Measurements from ENCODE around the gene DNM2. TPM values are rescaled to one million over a fixed set of nuclear protein-coding genes. Genes with fewer than 3 reads are reported as not detected.

Gene DNM2
- total RNA-seq, 4 donors from 2014 or later = 469 to 1,152 (median 585) TPM

GRCh38 chr19:10763828-10764339 is 46.0 kb downstream of the DNM2 start:
- no peak for DNase-seq
- Histone ChIP-seq H3K9me3 (no peaks in the 10 kb centered on the region), H3K4me3 (no peak overlapping the region), H3K36me3 (peaks cover 0 to 7% (median 0%) of the 10 kb centered on the region in 4 donors), H3K27me3 (no peaks in the 10 kb centered on the region), H3K27ac (peak overlapping the region; percentile 83 to 93 (median 87)), H3K4me1 (peaks cover 62 to 97% (median 88%) of the 10 kb centered on the region in 4 donors)
- in situ Hi-C loops (cut with MboI; ENCODE audit: low pct_ligation_motif_present in 1 of 4, low pct_unique_long_range_greater_than_20kb in 1 of 4, low sequenced_read_pairs in 3 of 4) = loop anchor here in 1 of 4 donors (10.0 kb wide), 1 partner anchor 49 kb away; the partner anchor contains the start of gene DNM2
- 55% methylated on average over 11 of the region's 11 CpGs; no CpG with 5 or more reads in 1 of the 2 donors for WGBS, 2 donors (ENCODE audit: low coverage in 1 of 2)
- TF ChIP-seq POLR2A (IDR thresholded peaks at IDR 0.05) (no peak), CTCF (IDR thresholded peaks at IDR 0.05) (no peak), EP300 (IDR thresholded peaks at IDR 0.05; ENCODE audit: low read depth) (no peak), POLR2AphosphoS5 (IDR thresholded peaks at IDR 0.05) (no peak)
- intact Hi-C loops (cut with DNase I; ENCODE audit: low total_unique reads) = no loop called here

- H3K9me3 ChIP-seq = no peaks in the 10 kb centered on the region
- H3K27ac ChIP-seq = peak overlapping the region; percentile 83 to 93 (median 87)
- in situ Hi-C loops (cut with MboI; ENCODE audit: low pct_ligation_motif_present in 1 of 4, low pct_unique_long_range_greater_than_20kb in 1 of 4, low sequenced_read_pairs in 3 of 4) = loop anchor here in 1 of 4 donors (10.0 kb wide), 1 partner anchor 50 kb away; the partner anchor contains the start of gene DNM2
- no peaks in the 10 kb centered on the region for H3K27me3 ChIP-seq
- peaks cover 0 to 7% (median 0%) of the 10 kb centered on the region in 4 donors for H3K36me3 ChIP-seq
- H3K4me3 ChIP-seq = no peak overlapping the region
- TF ChIP-seq POLR2A (IDR thresholded peaks at IDR 0.05) (no peak), EP300 (IDR thresholded peaks at IDR 0.05; ENCODE audit: low read depth) (peak; percentile 85), POLR2AphosphoS5 (IDR thresholded peaks at IDR 0.05) (peak in 2 of 3 donors; percentile 70 to 72), CTCF (IDR thresholded peaks at IDR 0.05) (no peak)
- peak; percentile 89 for DNase-seq
- H3K4me1 ChIP-seq = peaks cover 66 to 97% (median 89%) of the 10 kb centered on the region in 4 donors
- 67% methylated on average over 9 of the region's 9 CpGs; no CpG with 5 or more reads in 1 of the 2 donors for WGBS, 2 donors (ENCODE audit: low coverage in 1 of 2)
- intact Hi-C loops (cut with DNase I; ENCODE audit: low total_unique reads) = no loop called here
Measured at GRCh38 chr19:10764340-10764894, 46.5 kb downstream of the DNM2 start.

DNA sequence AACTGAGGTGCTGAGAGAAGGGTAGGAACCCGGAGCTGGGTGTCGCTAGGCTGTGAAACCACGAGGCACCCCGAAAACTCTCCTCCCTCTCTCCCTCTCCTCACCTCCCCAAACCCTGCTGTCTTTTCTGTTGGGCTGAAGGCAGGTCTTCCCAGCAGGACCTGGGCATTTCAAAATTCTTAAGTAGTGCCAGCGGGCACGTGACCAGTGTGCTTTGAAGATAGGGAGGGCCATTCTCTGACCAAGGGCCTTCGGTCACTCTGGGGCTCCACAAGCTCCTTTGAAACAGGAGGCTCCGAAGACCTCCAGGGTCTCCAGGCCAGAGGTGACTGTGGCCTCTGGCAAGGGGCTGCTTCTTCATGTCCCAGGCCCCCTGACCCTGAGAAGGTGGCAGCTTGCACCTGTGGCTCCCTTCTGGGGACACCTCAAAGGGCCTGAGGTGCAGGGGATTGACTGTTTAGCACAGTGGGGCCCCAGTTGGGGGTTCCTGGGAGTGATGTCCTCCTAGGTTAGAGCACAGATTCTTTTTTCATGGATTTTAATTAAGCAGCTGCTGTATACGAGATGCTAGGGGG is 48.3 kb downstream of the DNM2 start:
- 78% methylated on average over 9 of the region's 9 CpGs; no CpG with 5 or more reads in 1 of the 2 donors for WGBS, 2 donors (ENCODE audit: low coverage in 1 of 2)
- in situ Hi-C loops (cut with MboI; ENCODE audit: low pct_ligation_motif_present in 1 of 4, low pct_unique_long_range_greater_than_20kb in 1 of 4, low sequenced_read_pairs in 3 of 4) (loop anchor here in 1 of 4 donors (10.0 kb wide), 1 partner anchor 51 kb away; the partner anchor contains the start of gene DNM2), intact Hi-C loops (cut with DNase I; ENCODE audit: low total_unique reads) (no loop called here)
- Histone ChIP-seq H3K27me3 (no peaks in the 10 kb centered on the region), H3K27ac (peak overlapping the region; percentile 83 to 93 (median 87)), H3K36me3 (peaks cover 0 to 7% (median 0%) of the 10 kb centered on the region in 4 donors), H3K4me1 (peaks cover 57 to 94% (median 86%) of the 10 kb centered on the region in 4 donors), H3K4me3 (no peak overlapping the region), H3K9me3 (no peaks in the 10 kb centered on the region)
- no peak for TF ChIP-seq POLR2AphosphoS5 (IDR thresholded peaks at IDR 0.05)
- TF ChIP-seq EP300 (IDR thresholded peaks at IDR 0.05; ENCODE audit: low read depth) = no peak
- no peak for TF ChIP-seq POLR2A (IDR thresholded peaks at IDR 0.05)
- TF ChIP-seq CTCF (IDR thresholded peaks at IDR 0.05) = no peak
- no peak for DNase-seq

DNA sequence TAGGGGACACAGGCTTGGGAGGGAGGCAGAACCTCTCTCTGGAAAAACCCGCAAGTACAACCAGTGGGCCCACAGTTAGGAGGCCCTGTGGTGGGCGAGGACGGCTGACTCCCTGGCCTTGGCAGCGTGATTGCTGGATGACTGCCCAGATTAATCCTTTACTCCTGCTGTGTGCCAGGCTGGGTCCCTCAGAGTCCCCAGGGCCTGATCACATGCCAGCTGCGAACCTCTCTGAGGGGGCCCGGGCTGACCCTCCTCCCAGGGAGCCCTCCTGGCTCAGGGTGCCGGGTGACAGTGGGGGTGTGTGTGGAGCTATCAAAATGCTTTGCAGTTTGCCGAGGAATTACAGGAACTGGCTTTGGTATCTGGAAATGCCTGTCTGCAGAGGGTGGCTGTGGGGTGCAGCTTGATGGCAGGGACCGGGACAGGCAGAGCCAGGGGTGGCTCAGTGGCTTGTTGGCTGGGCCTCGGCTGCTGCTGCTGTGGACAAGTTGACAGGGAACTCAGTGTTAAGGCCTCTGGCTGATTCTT is 48.9 kb downstream of the DNM2 start:
- Histone ChIP-seq H3K36me3 (peaks cover 0 to 1% (median 0%) of the 10 kb centered on the region in 4 donors), H3K4me1 (peaks cover 57 to 88% (median 80%) of the 10 kb centered on the region in 4 donors), H3K27ac (peak overlapping the region; percentile 83 to 93 (median 87)), H3K9me3 (no peaks in the 10 kb centered on the region), H3K27me3 (no peaks in the 10 kb centered on the region), H3K4me3 (no peak overlapping the region)
- 30% methylated on average over 9 of the region's 10 CpGs; no CpG with 5 or more reads in 1 of the 2 donors for WGBS, 2 donors (ENCODE audit: low coverage in 1 of 2)
- intact Hi-C loops (cut with DNase I; ENCODE audit: low total_unique reads) (no loop called here), in situ Hi-C loops (cut with MboI; ENCODE audit: low pct_ligation_motif_present in 1 of 4, low pct_unique_long_range_greater_than_20kb in 1 of 4, low sequenced_read_pairs in 3 of 4) (loop anchor here in 1 of 4 donors (10.0 kb wide), 1 partner anchor 52 kb away; the partner anchor contains the start of gene DNM2)
- DNase-seq = no peak
- no peak for TF ChIP-seq POLR2A (IDR thresholded peaks at IDR 0.05)
- TF ChIP-seq EP300 (IDR thresholded peaks at IDR 0.05; ENCODE audit: low read depth) = no peak
- TF ChIP-seq CTCF (IDR thresholded peaks at IDR 0.05) = no peak
- TF ChIP-seq POLR2AphosphoS5 (IDR thresholded peaks at IDR 0.05) = no peak
